HuH-7 (cell line): Measurements from ENCODE around the gene CAAP1.
"Not testable (repeated sequence)": the region's sequence is repeated elsewhere in the genome, so short reads cannot be mapped to it uniquely, and the experiment has no call there.

Experiments
- DNase-seq: peaks from one replicate; pipeline ENCODE4 v3.0.0; 2011; ENCODE audit warnings: low spot score

Gene CAAP1

DNA sequence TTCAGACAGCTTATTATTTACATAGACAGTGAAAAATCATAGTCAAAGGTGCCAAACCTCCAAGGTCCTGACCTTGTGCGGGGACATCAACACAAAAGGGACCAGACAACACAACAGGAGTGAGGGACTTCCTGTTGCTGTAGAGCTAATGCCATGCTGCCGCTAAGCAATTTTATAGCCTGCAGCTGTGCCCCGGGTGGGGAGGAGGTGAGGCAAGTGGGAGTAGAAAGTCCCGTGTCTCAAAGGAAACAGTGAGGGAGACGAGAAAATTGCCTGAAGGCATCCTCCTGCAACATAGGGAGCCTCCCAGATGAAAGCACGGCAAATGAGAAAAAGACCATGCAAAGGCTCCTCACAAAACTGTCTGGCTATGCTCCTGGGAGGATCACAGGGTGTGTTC lies 58.8 kb downstream of the CAAP1 start:
- no peak for DNase-seq

DNA sequence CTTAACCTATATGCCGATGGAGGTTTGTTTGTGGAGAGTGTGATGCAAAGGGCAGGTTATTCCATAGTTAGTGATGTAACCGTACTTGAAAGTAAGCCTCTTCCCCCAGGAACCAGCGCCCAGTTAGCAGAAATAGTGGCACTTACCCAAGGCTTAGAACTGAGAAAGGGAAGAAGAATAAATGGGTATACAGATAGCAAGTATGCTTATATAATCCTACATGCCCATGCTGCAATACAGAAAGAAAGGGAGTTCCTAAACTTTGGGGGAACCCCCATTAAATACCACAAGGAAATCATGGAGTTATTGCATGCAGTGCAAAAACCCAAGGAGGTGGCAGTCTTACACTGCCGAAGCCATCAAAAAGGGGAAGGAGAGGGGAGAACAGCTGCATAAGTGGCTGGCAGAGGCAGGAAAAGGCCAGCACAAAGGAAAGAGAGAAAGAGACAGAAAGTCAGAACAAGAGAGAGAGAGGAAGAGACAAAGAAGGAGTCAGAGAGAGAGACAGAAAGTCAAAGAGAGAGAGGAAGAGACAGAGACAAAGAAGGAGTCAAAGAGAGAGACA lies 64.1 kb downstream of the CAAP1 start:
- not testable (repeated sequence) for DNase-seq

DNA sequence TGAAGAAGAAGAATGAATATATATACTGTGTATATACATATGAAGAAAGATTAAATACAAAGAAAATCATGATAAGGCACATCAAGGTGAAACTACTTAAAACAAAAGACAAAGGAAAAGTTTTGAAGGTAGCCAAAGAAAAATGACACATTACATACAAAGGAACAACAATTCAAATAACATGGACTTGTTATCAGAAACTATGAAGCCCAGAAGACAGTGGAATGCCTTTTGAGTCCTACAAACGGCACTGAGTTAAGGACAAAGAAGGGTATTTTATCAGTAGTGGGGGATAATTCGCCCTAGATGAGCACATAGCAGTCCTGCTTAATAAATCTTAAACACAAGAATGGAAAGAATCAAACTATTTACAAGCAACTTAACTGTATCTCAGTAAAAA lies 77.8 kb downstream of the CAAP1 start:
- no peak for DNase-seq

DNA sequence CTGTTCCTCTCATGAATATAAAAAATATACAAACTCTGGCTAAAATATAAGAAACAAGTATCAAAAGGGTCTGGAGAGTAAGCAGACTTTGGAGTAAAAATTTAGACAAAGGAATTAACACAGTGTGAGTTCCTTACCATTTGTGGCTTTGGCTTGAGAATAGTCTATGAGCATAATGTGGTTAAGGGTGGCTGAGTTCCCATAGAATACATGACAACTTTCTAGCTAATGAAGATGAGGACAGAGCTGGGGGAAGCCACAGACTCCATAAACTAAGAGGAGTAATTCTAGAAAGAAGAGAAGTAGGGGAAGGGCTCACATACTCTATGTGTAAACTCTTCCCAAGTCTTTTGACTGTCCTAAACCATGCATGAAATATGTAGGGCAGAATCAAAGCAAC lies 79.4 kb downstream of the CAAP1 start:
- DNase-seq, result no peak

DNA sequence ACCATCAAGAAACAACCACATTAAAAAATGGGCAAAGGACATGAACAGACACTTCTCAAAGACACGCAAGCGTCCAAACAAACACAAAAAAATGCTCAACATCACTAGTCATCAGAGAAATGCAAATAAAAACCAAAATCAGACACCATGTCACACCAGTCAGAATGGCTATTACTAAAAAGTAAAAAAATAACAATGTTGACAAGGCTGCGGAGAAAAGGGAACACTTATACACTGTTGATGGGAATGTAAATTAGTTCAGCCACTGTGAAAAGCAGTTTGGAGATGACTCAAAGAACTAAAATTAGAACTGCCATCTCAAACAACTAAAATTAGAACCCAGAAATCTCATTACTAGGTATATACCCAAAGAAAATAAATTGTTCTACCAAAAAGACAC lies 80.4 kb downstream of the CAAP1 start:
- DNase-seq, result no peak

DNA sequence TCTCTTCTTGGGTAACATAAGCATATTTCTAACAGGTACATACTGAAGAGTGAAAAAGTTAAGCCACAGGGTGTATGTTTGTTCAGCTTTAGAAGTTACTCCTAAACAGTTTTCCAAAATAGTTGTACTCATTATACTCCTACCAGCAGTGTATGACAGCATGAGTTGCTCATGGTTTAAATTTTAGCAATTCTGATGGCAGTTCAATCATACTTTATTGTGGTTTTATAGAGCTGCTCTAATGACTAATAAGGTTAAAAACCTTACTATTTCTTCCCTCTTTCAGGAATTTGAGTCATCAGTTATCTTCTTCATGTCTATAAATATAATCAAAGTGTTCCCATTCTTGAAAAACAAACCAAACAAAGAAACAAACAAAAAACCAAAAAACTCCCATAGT lies 81.5 kb downstream of the CAAP1 start:
- DNase-seq, result no peak

DNA sequence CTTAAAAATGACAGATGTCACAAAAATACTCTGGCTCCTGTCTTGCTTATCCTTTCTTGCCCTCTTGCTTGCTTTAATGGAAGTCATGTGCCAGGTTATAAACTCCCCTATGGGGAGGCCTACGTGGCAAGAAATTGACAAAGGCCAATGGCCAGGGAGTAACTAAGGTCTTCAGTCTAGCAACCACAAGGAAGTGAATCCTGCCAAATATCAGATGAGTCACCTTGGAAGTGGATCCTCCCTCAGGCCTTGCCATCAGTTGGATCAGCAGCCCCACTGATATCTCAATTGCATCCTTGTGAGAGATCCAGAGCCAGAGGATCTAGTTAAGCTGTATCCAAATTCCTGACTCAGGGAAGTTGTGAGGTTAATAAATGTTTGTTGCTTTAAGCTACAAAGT lies 82.8 kb downstream of the CAAP1 start:
- no peak for DNase-seq

DNA sequence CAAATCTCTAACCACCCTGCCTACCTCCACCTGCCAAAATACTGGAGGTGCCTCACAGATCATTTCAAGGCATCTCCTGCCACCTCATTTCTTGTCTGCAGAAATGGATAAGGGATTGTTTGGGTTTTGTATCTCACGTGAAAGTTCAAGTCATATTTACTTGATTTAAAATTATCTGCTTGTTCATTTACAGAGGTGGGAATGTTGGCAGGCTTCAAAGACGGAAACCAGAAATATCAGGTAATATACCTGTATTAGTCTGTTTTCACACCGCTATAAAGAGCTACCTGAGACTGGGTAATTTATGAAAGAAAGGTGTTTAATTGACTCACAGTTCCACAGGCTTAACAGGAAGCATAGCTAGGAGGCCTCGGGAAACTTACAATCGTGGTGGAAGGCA lies 85.4 kb downstream of the CAAP1 start:
- DNase-seq, result no peak

DNA sequence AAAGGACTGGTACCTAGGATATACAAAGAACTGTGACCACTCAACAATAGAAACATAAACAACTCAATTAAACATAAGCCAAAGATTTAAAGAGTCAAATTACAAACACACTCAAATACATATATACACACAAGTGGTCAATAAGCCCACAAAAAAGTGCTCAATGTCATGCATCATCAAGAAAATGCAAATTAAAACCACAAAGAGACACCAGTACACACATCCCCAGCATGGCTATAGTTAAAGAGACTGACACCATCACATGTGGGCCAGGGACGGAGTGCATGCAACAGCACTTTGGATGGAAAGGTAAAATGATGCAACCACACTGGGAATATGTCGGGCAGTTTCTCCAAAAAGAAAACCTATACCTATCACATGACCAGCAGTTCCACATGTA lies 89.7 kb downstream of the CAAP1 start:
- DNase-seq, result no peak

DNA sequence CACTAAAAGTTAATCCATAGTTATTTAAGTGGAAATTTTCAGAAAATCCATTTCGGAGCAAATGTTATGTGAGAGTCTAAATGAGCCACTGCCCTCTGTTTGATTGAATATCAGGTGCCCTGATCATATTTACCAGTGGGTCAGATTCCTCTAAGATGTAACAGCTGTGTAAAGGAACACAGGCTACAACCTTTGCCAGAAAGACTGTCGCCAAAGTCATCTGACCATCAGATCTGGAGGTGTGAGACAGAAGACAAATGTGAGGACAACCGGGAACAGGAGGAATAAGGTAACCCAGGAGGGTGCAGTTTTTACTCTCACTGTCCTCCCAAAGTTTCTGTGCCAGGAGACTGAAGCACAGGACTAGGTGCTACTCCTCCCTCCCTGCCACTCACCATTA lies 90.8 kb downstream of the CAAP1 start:
- no peak for DNase-seq

DNA sequence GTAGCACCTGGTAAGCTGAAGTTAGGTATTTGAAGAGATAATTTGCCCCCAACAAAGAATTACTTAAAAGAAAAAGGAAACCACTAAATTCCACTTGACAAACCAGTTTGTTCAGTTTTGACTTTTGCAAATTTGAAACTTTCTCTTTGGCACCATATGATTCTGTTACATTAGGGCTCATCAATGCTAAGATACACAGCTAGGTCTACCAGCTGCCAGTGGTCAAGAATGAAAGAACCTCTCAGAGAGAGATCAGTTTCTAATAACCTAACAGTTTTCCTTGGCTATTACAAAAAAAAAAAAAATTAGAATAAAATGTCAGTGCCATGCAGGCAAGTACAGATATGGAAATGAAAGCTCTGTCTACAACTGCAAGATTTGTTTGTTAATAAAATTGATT lies 92.3 kb downstream of the CAAP1 start:
- no peak for DNase-seq

DNA sequence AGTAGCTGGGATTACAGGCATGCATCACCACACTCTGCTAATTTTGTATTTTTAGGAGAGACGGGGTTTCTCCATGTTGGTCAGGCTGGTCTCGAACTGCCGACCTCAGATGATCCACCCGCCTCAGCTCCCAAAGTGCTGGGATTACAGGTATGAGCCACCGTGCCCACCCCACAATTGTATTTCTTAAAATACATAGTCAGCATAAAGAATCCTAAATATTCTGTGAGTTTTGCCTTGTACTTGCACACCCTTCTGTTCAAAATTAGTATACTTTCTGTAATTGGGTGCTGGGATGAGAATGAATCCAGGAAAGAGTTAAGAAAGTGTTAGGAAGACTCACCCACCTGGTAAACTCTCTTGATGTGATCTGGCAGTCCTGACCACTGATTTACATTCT lies 101.3 kb downstream of the CAAP1 start:
- DNase-seq, result no peak
